ENCODE measurements around the gene SYT6.

SYT6 gene

GRCh38 chr1:114154146-114154962 lies 685 bp upstream of the SYT6 start:
- DNase-seq (ENCODE audit: low read depth) = no peak

GRCh38 chr1:114152508-114153260 lies 985 bp downstream of the SYT6 start:
- DNase-seq (ENCODE audit: low read depth) = no peak

GRCh38 chr1:114152089-114152507 lies 1.6 kb downstream of the SYT6 start:
- no peak for DNase-seq (ENCODE audit: low read depth)

GRCh38 chr1:114150016-114150415 lies 3.7 kb downstream of the SYT6 start:
- DNase-seq (ENCODE audit: low read depth) = no peak

- no peak for DNase-seq (ENCODE audit: low read depth)
These were observed 4.5 kb downstream of the SYT6 start for GRCh38 chr1:114149211-114149610.

GRCh38 chr1:114145504-114146151 lies 8.0 kb downstream of the SYT6 start:
- DNase-seq (ENCODE audit: low read depth) = no peak

GRCh38 chr1:114144016-114144415 lies 9.7 kb downstream of the SYT6 start:
- DNase-seq (ENCODE audit: low read depth) = no peak

GRCh38 chr1:114139540-114139939 lies 14.1 kb downstream of the SYT6 start:
- no peak for DNase-seq (ENCODE audit: low read depth)

- no peak for DNase-seq (ENCODE audit: low read depth)
These were observed 16.2 kb downstream of the SYT6 start for GRCh38 chr1:114137497-114137896.

GRCh38 chr1:114135786-114136185 lies 17.9 kb downstream of the SYT6 start:
- no peak for DNase-seq (ENCODE audit: low read depth)

GRCh38 chr1:114134518-114134917 lies 19.2 kb downstream of the SYT6 start:
- no peak for DNase-seq (ENCODE audit: low read depth)

GRCh38 chr1:114133129-114133528 lies 20.5 kb downstream of the SYT6 start:
- no peak for DNase-seq (ENCODE audit: low read depth)

GRCh38 chr1:114131526-114132220 lies 22.0 kb downstream of the SYT6 start:
- no peak for DNase-seq (ENCODE audit: low read depth)

GRCh38 chr1:114130846-114131525 lies 22.7 kb downstream of the SYT6 start:
- no peak for DNase-seq (ENCODE audit: low read depth)

- no peak for DNase-seq (ENCODE audit: low read depth)
These were observed 23.5 kb downstream of the SYT6 start for GRCh38 chr1:114130213-114130612.

GRCh38 chr1:114128293-114128692 lies 25.4 kb downstream of the SYT6 start:
- no peak for DNase-seq (ENCODE audit: low read depth)

GRCh38 chr1:114126261-114127095 lies 27.2 kb downstream of the SYT6 start:
- no peak for DNase-seq (ENCODE audit: low read depth)

GRCh38 chr1:114124644-114125043 lies 29.0 kb downstream of the SYT6 start:
- no peak for DNase-seq (ENCODE audit: low read depth)

- DNase-seq (ENCODE audit: low read depth) = no peak
These were observed 30.6 kb downstream of the SYT6 start for GRCh38 chr1:114122941-114123618.

- no peak for DNase-seq (ENCODE audit: low read depth)
These were observed 35.2 kb downstream of the SYT6 start for GRCh38 chr1:114118351-114118990.
